ENCODE results near the gene TOM1L1. TPM values are rescaled to one million over a fixed set of nuclear protein-coding genes. Genes with fewer than 3 reads are reported as not detected.

TOM1L1 gene
- total RNA-seq, 6 experiments from 2014 or later = 36.5 to 74.5 (median 61.9) TPM

GRCh38 chr17:54891176-54891821 is 9.4 kb upstream of the TOM1L1 start:
- DNase-seq (no peak), ATAC-seq (peak; percentile 79 to 94 (median 84))
- WGBS (ENCODE audit: insufficient coverage, low coverage, low lambda C conversion rate, missing lambda C conversion rate) = 0% methylated on average over 1 of the region's 1 CpG
- H3K4me3 ChIP-seq = no peak overlapping the region
- H3K9me3 ChIP-seq = no peaks in the 10 kb centered on the region
- intact Hi-C loops (cut with DNase I) = no loop called here
- TF ChIP-seq, protein P1, sequence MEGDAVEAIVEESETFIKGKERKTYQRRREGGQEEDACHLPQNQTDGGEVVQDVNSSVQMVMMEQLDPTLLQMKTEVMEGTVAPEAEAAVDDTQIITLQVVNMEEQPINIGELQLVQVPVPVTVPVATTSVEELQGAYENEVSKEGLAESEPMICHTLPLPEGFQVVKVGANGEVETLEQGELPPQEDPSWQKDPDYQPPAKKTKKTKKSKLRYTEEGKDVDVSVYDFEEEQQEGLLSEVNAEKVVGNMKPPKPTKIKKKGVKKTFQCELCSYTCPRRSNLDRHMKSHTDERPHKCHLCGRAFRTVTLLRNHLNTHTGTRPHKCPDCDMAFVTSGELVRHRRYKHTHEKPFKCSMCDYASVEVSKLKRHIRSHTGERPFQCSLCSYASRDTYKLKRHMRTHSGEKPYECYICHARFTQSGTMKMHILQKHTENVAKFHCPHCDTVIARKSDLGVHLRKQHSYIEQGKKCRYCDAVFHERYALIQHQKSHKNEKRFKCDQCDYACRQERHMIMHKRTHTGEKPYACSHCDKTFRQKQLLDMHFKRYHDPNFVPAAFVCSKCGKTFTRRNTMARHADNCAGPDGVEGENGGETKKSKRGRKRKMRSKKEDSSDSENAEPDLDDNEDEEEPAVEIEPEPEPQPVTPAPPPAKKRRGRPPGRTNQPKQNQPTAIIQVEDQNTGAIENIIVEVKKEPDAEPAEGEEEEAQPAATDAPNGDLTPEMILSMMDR (IDR thresholded peaks at IDR 0.05) = peak; percentile 49 to 59 (median 57)
- no peak for TF ChIP-seq POLR2A (IDR thresholded peaks at IDR 0.05)
- H3K4me1 ChIP-seq = peaks cover 0 to 17% (median 6%) of the 10 kb centered on the region in 4 donors
- no peaks in the 10 kb centered on the region for H3K27me3 ChIP-seq
- H3K36me3 ChIP-seq = no peaks in the 10 kb centered on the region
- no peak overlapping the region for H3K27ac ChIP-seq

GRCh38 chr17:54892360-54892759 is 8.3 kb upstream of the TOM1L1 start:
- no peak overlapping the region for H3K27ac ChIP-seq
- ATAC-seq (no peak), DNase-seq (no peak)
- no peaks in the 10 kb centered on the region for H3K9me3 ChIP-seq
- no peaks in the 10 kb centered on the region for H3K27me3 ChIP-seq
- 100% methylated on average over 1 of the region's 1 CpG for WGBS (ENCODE audit: insufficient coverage, low coverage, low lambda C conversion rate, missing lambda C conversion rate)
- TF ChIP-seq POLR2A (IDR thresholded peaks at IDR 0.05) = no peak
- TF ChIP-seq, protein P1 (IDR thresholded peaks at IDR 0.05) = no peak
- intact Hi-C loops (cut with DNase I) = no loop called here
- no peak overlapping the region for H3K4me3 ChIP-seq
- peaks cover 0 to 17% (median 6%) of the 10 kb centered on the region in 4 donors for H3K4me1 ChIP-seq
- H3K36me3 ChIP-seq = no peaks in the 10 kb centered on the region

GRCh38 chr17:54898576-54898975 is 2.1 kb upstream of the TOM1L1 start:
- Histone ChIP-seq H3K36me3 (no peaks in the 10 kb centered on the region), H3K4me3 (no peak overlapping the region), H3K4me1 (peaks cover 0 to 7% (median 2%) of the 10 kb centered on the region in 4 donors), H3K9me3 (no peaks in the 10 kb centered on the region), H3K27ac (no peak overlapping the region), H3K27me3 (no peaks in the 10 kb centered on the region)
- intact Hi-C loops (cut with DNase I) = no loop called here
- TF ChIP-seq, protein P1 (IDR thresholded peaks at IDR 0.05) = no peak
- TF ChIP-seq POLR2A (IDR thresholded peaks at IDR 0.05) = no peak
- no peak for DNase-seq
- WGBS (ENCODE audit: insufficient coverage, low coverage, low lambda C conversion rate, missing lambda C conversion rate) = 49% methylated on average over 3 of the region's 3 CpGs
- ATAC-seq = no peak

GRCh38 chr17:54899201-54899600 is 1.5 kb upstream of the TOM1L1 start:
- no peak overlapping the region for H3K27ac ChIP-seq
- intact Hi-C loops (cut with DNase I) = no loop called here
- no peaks in the 10 kb centered on the region for H3K27me3 ChIP-seq
- ATAC-seq = no peak
- H3K4me3 ChIP-seq = no peak overlapping the region
- TF ChIP-seq, protein P1 (IDR thresholded peaks at IDR 0.05) = no peak
- no peak for TF ChIP-seq POLR2A (IDR thresholded peaks at IDR 0.05)
- H3K9me3 ChIP-seq = no peaks in the 10 kb centered on the region
- no peaks in the 10 kb centered on the region for H3K36me3 ChIP-seq
- WGBS (ENCODE audit: insufficient coverage, low coverage, low lambda C conversion rate, missing lambda C conversion rate) = 67% methylated on average over 3 of the region's 3 CpGs
- peaks cover 0 to 13% (median 5%) of the 10 kb centered on the region in 4 donors for H3K4me1 ChIP-seq
- DNase-seq = no peak

Measured in right lobe of liver (tissue), 6 donors.